Muscle of arm (tissue), 12 donors: ENCODE data around the gene PDE3A. TPM values are rescaled to one million over a fixed set of nuclear protein-coding genes. Genes with fewer than 3 reads are reported as not detected.
"Not testable (repeated sequence)": the region's sequence is repeated elsewhere in the genome, so short reads cannot be mapped to it uniquely, and the experiment has no call there.

Source experiments
- DNase-seq: peaks from one replicate; pipeline ENCODE4 v3.0.0-alpha.2; 2013
- polyA plus RNA-seq, 12 donors: library from polyadenylated mRNA; unstranded; fragments of 120-200 nt; gene quantifications; one replicate each; pipeline ENCODE4 v1.2.1, GENCODE V29; 2013; ENCODE audit not compliant: insufficient read length in 12 of 12

PDE3A gene
- polyA plus RNA-seq, 12 donors = 8.6 to 13.2 (median 11.0) TPM; not detected in 1

GRCh38 chr12:20370866-20371519, 2.7 kb downstream of the PDE3A start:
- DNase-seq = no peak

GRCh38 chr12:20372326-20373096, 4.2 kb downstream of the PDE3A start:
- DNase-seq = no peak

GRCh38 chr12:20374795-20375194, 6.5 kb downstream of the PDE3A start:
- no peak for DNase-seq

GRCh38 chr12:20375560-20375959, 7.2 kb downstream of the PDE3A start:
- DNase-seq = no peak

- no peak for DNase-seq
These were observed 8.6 kb downstream of the PDE3A start for GRCh38 chr12:20376984-20377383.

- DNase-seq = no peak
These were observed 9.4 kb downstream of the PDE3A start for GRCh38 chr12:20377750-20378149.

- no peak for DNase-seq
These were observed 13.8 kb downstream of the PDE3A start for GRCh38 chr12:20382117-20382516.

GRCh38 chr12:20383612-20384011, 15.3 kb downstream of the PDE3A start:
- no peak for DNase-seq

GRCh38 chr12:20384836-20385235, 16.5 kb downstream of the PDE3A start:
- not testable (repeated sequence) for DNase-seq

- DNase-seq = no peak
These were observed 22.5 kb downstream of the PDE3A start for GRCh38 chr12:20390846-20391245.

- no peak for DNase-seq
These were observed 24.0 kb downstream of the PDE3A start for GRCh38 chr12:20392339-20392738.

GRCh38 chr12:20393707-20394106, 25.4 kb downstream of the PDE3A start:
- DNase-seq = no peak

GRCh38 chr12:20395791-20396550, 27.6 kb downstream of the PDE3A start:
- DNase-seq = no peak

- no peak for DNase-seq
These were observed 30.3 kb downstream of the PDE3A start for GRCh38 chr12:20398686-20399085.

GRCh38 chr12:20400003-20400402, 31.7 kb downstream of the PDE3A start:
- DNase-seq = no peak

GRCh38 chr12:20403230-20403629, 34.9 kb downstream of the PDE3A start:
- no peak for DNase-seq

GRCh38 chr12:20404576-20405346, 36.4 kb downstream of the PDE3A start:
- no peak for DNase-seq

- DNase-seq = no peak
These were observed 41.5 kb downstream of the PDE3A start for GRCh38 chr12:20409607-20410377.

- no peak for DNase-seq
These were observed 42.4 kb downstream of the PDE3A start for GRCh38 chr12:20410734-20411133.

GRCh38 chr12:20411345-20411744, 43.0 kb downstream of the PDE3A start:
- DNase-seq = no peak

GRCh38 chr12:20415028-20415427, 46.7 kb downstream of the PDE3A start:
- no peak for DNase-seq
